GM18517 (cell line): ENCODE results near the gene TOMM20.

ENCODE experiments used
- ATAC-seq: cut with Tn5 transposase; IDR thresholded peaks from one replicate; pipeline ENCODE4 v1.9.1; 2021; ENCODE audit warnings: mild to moderate bottlenecking, moderate library complexity; ENCODE audit not compliant: unreplicated experiment

The TOMM20 gene

GRCh38 chr1:235136111-235136510 is 7.5 kb upstream of the TOMM20 start:
- ATAC-seq = no peak

DNA sequence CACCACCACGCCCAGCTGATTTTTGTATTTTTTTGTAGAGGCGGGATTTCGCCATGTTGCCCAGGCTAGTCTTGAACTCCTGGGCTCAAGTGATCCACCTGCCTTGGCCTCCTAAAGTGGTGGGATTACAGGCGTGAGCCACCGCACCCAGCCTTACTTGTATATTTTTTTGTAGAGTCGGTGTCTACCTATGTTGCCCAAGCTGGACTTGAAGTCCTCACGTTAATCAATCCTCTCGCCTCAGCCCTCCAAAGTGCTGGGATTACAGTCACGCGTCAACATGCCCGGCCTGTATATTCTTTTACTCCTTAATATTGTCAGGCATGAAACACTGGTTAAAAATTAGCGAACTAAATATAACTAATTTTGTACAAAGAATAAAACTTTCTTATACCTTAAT is 5.5 kb upstream of the TOMM20 start:
- no peak for ATAC-seq

- ATAC-seq = no peak
Observed at GRCh38 chr1:235133086-235133485, 4.4 kb upstream of the TOMM20 start.

DNA sequence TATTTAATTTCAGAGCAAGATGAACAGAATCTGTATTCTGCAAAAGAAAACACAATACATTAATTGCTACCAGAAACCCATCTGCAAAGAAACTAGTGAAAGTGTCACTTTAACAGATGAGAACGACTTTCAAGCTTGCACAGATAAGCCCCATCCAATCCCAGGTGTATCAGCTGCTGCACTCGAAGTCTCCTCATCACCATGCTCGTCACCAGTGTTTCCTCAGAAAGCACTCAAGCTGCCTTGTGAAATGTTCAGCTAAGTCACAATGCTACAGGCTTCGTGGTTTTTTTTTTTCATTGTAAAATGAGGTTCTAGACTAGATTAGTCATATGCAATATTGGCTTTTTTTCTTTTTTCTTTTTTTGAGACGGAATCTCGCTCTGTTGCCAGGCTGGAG is 3.3 kb upstream of the TOMM20 start:
- ATAC-seq = no peak

DNA sequence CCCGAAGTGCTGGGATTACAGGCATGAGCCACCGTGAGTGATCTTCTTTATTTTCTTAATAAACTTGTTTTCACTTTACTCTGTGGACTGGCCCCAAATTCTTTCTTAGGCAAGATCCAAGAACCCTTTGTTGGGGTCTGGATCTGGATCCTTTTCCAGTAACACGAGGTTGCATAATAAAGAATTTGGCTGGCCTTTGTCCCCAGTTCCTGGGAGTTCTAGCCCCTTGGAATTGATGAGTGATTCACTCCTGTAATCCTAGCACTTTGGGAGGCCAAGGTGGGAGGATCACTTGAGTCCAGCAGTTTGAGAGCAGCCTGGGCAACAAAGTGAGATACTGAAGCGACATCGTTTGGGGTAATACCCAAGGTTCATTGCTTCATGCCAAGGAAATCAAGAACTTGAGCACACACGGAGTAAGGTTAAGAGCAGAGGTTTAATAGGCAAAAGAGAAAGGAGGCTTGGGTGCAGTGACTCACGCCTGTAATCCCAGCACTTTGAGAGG is 2.2 kb upstream of the TOMM20 start:
- no peak for ATAC-seq

GRCh38 chr1:235129774-235130570 is 1.3 kb upstream of the TOMM20 start:
- no peak for ATAC-seq

DNA sequence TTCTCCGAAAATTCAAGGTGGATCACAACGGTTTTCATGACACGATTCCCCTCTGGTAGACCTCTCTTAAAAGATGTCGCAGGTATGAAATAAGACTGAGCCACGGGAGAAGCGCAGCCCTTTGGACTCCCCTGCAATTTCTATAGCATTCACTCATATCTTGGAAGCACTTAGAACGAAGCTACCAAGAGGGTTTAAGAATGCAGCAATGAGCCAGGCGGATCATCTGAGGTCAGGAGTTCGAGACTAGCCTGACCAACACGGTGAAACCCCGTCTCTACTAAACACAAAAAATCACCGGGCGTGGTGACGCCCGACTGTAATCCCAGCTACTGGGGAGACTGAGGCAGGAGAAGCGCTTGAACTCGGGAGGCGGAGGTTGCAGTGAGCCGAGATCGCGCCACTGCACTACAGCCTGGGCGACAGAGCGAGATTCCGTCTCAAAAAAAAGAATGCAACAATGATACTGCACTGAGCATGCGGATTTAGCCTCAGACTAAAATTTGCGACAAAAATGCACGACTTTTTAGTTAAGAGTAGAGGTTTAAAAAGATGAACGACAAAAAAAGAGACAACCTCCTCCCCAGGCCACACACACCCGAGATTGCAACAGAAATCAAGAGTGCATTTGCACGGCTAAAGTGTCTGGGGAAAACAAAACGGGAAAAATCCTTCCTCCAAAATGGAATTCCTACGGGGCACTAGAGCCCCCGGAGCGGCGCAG is 743 bp downstream of the TOMM20 start:
- ATAC-seq = no peak

DNA sequence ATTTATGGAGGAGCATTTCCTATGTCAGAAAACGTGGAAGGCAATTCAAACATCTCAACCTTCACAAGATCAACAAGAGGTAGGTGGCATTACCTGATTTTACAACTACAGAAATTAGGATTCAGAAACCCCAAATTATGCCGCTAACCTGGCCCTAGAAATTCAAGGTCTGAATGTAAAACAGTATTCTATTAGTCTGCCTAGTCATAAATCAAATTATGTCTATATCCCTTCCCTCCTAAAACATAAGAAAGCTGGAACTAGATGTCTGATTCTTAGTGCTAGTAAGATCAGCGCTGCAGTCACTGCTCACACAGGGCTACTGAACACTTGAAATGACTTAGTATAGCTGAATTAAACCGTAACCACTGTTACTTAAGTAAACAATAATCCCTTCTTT is 1.4 kb downstream of the TOMM20 start:
- no peak for ATAC-seq

DNA sequence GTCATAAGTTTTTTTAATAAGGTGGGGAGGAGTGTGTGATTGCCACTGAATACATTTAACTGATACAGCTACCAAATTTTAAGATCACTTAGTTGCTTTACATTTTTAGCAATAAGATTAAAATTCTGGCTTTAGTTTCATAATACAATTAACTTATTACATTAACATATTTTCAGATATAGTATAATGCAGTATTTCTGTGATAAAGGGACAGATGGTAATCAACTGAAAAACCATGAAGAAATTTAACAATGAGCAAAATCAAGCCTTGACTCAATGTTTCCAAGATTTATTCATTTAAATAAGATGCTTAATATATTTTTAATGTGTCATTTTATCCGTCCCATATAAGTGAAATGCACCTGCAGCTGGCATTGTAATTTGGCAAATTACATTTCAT is 4.0 kb downstream of the TOMM20 start:
- ATAC-seq = no peak

GRCh38 chr1:235124111-235124510 is 4.5 kb downstream of the TOMM20 start:
- no peak for ATAC-seq

DNA sequence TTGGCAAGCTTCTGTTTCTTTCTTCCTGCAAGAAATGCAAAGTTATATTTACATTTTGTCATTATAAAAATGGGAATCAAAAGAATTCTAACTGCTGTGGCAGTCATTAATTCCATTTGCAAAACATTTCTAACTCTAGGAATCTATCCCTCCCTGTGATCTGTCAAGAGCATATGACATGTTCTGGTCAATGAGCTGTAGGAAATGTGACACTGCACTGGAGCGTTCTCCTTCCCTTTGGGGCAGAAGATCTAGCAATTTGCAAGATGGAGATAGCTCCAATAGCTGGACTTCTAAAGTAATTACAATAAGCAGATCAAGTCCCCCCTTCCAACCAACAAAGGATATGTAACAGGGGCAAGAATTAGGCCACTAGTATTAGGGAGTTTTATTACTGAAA is 6.3 kb downstream of the TOMM20 start:
- ATAC-seq = no peak

GRCh38 chr1:235113183-235113917 is 15.3 kb downstream of the TOMM20 start:
- no peak for ATAC-seq

DNA sequence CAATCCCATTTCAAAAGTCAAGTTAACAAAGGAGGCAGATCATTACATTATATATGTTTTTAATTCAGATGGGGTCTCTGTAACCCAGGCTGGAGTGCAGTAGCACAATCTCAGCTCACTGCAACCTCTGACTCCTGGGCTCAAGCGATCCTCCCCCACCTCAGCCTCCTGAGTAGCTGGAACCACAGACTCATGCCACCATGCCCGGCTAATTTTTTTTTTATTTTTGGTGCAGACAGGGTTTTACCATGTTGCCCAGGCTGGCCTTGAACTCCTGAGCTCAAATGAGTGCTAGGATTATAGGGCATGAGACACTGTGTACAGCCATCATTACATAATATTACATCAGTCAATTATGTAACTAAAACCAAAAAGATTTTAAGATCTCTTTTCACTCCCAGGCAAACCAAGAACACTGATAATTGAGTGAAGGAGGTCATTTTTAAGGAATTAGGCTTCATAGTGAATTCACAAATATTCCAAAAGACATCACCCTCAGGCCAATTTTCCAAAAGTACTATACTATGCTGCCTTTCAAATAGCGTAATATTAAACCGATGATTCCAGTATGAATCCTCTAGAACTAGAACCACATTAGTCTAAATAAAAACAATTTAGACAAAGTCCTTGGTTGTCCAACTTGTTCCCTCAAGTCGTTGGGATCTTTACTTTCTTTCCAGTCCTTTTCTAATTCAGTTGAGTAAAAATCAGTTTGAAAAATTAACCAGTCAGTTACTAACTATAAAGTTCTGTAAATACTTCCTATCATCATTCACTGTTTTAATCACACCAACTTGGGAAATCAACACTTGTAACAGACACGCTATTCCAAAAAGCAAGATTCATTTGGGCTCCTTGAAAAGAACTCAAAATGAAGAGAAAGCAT is 16.1 kb downstream of the TOMM20 start:
- no peak for ATAC-seq

- no peak for ATAC-seq
Observed at GRCh38 chr1:235111107-235111506, 17.5 kb downstream of the TOMM20 start.

- no peak for ATAC-seq
Observed at GRCh38 chr1:235108876-235109275, 19.8 kb downstream of the TOMM20 start.

GRCh38 chr1:235108185-235108593 is 20.4 kb downstream of the TOMM20 start:
- ATAC-seq = no peak

DNA sequence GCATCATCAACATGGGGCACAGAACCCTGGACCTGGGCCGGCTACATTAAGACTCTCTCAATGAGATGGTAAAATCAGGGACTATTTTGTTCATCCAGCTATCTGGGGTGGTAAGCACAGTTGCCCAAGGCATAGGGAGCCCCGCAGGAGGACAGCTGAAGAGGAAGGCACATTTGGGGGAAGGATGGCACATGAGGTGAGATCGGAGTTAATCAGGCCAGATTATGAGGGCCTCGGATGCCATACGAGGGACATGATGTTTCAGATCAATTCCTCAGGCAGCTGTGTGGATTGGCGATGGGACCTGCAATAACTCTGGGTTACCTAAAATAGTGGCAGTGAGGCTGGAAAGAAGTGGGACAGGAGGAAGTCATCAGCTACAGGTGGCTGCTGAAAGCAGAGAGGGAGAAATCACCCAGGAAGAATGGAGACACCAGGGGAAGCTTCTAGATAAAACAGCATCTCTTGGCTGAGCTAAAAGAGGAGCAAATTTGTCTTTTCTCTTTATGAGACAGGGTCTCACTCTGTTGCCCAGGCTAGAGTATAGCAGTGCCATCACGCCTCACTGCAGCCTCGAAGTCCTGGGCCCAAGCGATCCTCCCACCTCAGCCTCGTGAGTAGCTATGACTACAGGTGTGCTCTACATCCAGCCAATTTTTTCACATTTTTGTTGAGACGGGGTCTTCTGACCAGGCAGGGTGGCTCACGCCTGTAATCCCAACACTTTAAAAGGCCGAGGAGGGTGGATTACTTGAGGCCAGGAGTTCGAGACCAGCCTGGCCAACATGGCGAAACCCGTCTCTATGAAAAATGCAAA is 21.1 kb downstream of the TOMM20 start:
- ATAC-seq = no peak

DNA sequence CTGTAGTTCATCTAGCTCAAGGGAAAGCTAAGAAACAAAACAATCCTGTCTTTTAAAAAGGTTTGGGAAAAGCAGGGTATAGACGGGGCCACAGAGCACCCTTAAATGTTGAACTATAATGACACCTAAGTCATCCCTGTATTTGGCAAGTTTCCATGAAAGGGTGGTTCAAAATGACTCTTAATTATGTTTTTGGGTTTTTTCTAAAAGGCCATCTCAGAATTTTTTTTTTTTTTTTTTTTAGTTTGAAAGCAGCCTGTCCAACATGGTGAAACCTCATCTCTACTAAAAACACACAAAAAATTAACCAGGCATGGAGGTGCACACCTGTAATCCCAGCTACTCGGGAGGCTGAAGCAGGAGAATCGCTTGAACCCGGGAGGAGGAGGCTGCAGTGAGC is 22.2 kb downstream of the TOMM20 start:
- no peak for ATAC-seq
